SK-N-MC (cell line): ENCODE data around the gene CEP78.

Experiments
- EZH2 ChIP-seq: fragments of 200-600 bp; sonication (generic); IDR thresholded peaks from one replicate; pipeline ENCODE4 v1.6.1; 2017; ENCODE audit warnings: antibody characterized with exemption
- FOXP2 ChIP-seq: optimal IDR thresholded peaks from 2 replicates; pipeline ENCODE3; 2011; ENCODE audit warnings: mild to moderate bottlenecking, moderate library complexity; ENCODE audit not compliant: insufficient read depth; ENCODE audit errors: extremely low read length, control extremely low read depth
- POLR2AphosphoS5 ChIP-seq: IDR thresholded peaks from 2 replicates; pipeline ENCODE4 v1.6.1; 2012; ENCODE audit warnings: mild to moderate bottlenecking, low read depth, low read length, borderline replicate concordance

GRCh38 chr9:78294290-78295176 lies 58.7 kb downstream of the CEP78 start:
- no peak for TF ChIP-seq EZH2
- no peak for TF ChIP-seq FOXP2
- no peak for TF ChIP-seq POLR2AphosphoS5
